HG03196 (cell line): ENCODE measurements around the gene NAA10.

ENCODE experiments used
- ATAC-seq: cut with Tn5 transposase; IDR thresholded peaks from one replicate; pipeline ENCODE4 v1.9.1; 2021; ENCODE audit not compliant: unreplicated experiment

NAA10 gene

DNA sequence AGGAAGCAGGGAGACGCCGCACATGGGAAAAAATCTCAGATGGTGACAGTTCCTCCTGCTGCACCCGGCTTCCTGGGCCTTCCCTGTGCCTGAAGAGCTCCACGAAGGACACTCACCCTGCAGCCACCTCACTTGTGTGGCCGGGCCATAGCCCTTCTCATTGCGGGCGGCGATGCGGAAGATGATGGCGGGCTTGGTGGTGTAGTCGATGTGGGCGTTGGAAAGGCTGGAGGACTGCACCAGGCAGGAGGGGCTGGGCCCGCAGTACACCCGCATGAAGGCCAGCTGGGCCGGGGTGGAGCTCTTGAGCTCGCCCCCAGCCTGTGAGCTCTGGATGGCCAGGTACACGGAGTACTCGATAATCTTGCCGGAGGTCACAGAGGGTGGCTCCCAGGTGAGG lies 15.3 kb upstream of the NAA10 start:
- no peak for ATAC-seq

DNA sequence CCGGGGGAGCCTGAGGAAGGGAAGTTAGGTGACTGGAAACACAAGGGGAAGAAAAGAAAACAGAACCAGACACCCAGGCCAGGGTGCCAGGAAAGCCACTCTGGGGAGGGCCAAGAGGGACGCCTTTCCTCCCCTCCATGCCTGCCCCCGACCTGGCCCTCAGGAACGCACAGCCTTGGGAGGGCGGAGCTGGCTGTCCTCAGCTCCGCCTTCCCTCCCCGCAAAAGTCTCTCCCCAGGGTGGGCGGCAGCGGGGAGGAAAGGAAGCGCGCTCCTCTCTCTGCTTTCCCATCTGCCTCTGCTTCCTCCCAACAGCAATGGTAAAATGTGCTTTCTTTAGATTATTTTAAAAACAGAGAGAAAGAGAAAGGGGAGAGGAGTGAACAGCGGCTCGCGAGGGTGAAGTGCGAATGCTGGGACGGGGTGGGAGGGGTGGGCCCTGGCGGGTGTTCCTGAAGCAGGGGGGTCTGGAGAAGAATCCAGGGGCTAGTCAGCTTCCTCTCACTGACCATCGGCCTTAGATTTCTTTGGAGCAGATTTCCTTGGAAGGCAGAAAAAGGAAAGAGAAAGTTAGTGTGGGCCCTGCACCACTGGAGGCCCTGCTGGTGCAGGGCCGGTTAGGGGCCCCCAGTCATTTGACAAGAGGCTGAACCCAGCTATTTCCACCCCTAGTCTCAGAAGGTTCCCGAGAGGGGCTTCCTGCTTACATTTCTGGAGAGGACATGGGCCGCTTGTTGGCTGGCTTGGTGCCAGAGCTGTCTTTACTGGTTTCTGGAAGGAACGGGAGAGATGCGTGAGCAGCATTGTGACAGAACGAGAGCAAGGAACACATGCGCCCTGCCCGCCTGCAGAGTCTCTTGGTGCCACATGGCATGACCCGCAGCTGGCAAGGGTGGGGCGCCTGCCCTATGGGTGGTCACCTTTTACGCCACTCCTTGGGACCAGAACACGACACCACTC lies 14.3 kb upstream of the NAA10 start:
- ATAC-seq = no peak

DNA sequence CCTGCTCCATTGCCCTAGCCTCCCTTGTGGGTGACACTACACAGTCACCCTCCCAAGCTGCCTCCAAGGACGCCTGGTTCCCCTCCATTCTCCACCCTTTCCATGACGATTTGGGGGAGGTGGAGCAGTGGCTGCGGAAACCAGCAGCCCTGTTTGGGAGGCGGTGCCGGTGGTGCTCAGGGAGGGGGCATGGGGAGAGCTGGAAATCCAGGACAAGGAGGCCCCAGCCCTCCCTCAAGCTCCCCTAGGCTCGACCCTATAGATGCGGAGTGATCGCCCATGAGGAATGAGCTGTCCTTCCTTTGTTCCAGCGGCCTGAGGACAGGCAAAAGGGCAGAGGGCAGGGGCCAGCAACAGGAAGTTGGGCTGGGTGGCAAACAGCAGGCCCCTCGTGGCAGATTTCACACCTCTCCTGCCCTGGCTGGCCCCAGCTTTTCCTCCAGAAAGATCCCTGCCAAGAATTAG lies 13.2 kb upstream of the NAA10 start:
- ATAC-seq = no peak

DNA sequence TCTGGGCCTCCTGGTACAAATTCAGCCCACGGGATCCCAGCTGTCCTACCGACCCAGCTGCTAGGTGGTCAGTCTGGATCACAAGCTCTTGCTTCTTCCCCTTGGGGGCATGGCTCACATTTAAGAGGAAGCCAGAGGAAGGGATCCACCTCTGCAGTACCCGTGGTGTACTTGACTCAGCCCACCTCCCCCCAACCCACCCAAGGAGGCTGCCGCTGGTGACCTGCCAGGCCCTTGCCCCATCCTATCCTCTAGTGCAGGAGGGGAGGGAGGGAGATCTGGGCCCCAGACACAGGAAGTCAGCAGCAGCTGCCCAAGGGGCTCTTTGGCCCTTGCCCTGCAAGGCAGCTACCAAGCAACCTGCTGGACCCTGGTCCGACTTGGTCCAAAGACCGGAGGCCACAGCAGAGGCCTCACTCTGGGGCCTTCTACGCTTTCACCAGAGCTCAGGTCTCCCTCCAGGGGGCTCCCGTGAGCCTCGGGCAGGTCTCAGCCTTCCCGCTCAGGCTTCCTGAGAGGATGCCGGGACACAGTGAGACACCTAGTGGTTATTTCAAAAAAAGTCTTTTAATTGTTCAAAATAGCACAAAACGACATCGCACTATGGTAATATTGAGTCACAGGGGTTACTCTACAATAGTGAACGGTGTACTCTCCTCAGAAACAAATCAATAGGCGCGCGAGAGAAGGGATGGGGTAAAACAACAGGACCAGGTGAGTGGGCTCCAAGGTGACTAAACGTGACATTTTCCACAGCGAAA lies 12.4 kb upstream of the NAA10 start:
- ATAC-seq = peak; percentile 70

DNA sequence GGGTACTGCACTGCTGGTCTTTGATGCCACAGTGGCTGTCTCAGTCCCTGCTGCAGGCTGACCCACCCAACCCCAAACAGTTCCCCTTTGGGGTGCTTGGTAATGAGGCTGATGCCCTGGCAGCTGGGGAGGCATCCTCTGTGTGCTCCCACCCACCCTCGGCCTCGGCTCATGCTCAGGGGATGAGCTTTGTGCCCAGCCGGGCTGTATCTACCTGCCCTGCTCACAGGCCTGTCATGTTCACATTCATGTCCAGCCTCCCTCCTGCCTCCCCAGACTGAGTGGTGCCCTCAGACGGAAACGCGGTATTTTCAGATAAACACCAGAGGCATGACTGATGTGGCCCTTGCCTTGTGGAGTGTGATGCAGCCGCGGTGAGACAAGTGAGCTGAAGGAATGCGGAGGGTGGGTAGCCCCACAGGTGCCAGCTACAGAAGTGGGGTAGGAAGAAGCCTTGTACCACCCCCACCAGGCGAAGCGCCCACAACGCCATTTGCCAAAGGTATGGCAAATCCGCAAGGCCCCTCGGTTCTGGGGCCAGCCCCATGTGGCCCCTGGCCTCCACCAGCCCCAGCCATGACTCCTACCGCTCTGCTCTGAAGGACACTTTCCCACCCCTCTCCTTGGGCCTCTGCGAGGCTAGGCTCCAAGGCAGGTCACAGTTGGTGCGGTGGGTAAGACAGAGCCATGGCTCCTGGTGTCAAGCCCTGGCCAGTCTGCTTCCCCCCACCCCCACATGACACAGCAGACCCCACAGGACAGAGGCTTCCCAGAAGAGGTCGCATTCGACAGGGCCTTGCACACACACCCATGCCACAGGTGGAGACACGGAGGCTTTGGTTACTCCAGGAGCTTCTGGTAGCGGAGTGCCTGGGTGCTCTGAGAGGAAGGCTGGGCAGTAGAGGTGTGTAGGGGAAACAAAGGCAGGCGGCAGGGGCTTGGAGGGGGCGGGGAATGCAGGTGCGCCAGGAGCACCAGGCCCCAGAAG lies 11.4 kb upstream of the NAA10 start:
- ATAC-seq = no peak

DNA sequence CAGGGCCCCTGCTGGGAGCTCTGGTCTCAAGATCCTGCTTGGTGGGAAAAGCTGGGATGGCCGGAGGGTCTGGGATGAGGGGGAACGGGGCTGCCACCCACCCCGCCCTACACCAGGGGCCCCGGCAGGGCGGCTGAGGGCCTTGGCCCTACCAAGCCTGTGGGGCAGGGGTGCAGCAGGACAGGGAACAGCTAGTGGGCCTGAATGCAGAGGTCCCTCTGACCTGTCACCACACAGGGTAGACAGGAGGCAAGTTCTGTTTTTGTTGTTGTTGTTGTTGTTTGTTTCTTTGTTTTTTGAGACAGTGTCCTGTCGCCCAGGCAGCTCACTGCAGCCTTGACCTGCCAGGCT lies 9.9 kb upstream of the NAA10 start:
- no peak for ATAC-seq

DNA sequence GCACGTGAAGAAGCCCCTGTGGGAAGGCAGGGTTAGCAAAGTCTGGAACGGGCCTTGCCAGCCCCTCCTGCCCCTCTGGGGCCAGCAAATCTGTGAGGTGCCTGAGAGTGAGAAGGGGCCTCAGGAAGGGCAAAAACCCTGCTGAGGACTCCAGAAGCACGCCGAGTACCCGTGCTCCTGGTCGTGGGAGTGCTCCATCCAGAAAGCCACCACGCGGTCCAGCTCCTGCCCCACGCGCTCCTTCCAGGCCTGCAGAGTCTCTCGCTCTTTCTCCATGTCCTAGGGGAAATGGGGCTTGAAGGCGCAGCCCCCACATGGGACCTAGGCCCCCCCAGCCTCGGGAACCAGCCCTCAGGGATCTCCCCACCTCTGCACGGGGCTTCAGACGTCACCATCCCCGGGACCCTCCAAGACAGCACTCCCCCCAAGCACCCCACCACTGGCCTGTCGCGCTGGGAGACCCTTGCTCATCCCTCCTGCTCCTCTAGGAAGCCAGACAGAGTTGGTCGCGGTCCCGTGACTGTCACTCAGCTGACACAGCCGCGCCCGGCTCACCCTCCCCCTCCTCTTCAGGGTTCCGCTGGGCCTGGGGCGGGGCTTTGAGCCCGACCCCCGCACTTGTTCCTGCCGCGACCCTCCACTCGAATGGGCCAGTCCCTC lies 9.4 kb upstream of the NAA10 start, which contains the start of gene RENBP:
Gene RENBP (minus strand): TSS at position 504 of the 660 bp plus-strand sequence. CDS start 33 bp downstream, at position 471.
- ATAC-seq = no peak

DNA sequence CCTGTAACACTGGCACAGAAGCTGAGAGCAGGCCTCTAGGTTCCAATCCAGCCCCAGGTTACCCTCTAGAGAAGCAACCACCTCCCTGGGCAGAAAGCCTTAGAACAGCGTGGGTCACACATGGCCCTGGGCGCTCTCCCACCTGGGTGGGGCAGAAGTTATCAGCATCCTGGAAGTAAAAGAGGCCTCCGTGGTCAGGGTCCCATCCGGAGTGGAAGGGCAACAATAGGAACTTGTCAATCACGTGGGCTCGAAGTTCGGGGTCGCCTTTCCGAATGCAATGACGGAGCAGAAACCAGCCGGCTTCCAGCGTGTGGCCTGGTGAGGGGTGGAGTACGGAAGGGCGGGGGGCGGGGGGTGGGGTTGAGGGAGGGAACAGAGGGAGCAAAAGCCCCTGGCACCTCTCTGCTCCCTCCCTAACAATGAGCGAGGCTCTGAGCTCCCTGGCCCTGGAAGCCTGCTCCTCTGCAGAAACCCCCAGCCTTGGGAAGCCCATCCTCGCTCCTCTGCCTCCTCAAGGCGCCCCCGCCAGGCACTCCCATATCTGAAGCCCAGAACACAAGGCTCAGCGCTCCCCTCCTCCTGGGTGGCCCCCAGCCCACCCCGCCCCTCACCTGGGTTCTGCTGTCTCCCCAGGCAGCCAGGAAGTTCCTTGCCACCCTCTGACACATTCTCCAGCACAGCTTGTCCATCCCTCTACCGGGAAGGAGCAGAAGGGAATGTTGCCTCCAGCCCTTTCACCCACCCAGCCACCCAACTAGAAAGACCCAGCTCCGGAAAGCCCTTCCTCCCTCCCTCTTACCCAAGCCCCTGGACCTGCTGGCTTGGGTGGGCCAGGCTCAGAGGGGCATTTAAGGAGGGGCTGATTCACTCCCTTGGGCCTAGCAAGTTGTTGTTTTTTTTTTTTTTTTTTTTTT lies 6.8 kb upstream of the NAA10 start:
- ATAC-seq = no peak

DNA sequence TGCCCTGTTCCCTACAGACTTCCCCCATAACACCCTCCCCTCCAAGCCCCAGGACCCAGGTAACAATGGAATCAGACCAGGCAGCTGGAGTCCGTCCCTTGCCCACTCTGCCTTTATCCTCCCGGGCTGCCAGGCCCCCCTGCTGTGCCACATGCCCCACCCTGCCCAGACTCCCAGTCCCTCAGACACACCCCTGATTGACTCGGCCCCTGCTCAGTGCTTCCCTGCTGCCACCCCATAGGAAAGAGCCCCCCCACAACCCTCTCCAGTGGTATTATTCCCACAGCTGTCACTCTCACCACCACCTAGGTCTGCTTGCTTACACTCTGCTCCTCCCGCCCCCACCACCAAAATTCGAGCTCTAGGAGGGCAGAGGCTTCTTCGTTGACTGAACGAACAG lies 4.7 kb upstream of the NAA10 start:
- ATAC-seq = no peak

DNA sequence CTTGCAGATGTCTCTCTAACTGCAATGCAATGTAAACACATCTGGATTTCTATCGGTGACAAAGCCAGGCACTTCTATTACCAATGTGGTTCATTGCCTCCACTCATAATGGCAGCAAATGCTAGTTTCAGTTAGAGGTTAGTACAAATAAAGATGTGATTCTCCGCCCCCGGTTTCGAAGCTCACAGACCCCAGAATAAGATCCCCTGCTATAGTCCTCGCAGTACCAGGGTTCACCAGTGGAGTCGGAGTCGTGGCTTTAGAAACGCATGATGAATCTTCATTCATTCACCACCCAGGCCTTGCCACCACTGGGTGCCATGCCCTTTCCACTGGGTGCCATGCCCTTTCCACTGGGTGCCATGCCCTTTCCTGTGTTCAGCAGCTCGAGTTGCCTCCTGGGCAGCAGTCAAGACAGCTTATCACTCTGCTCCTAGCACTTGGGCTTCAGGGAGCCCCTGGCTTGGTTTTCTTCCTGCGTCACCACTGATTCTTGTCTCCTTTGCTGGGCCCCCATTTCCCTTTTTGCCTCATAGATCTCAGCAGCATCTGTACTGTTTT lies 3.5 kb upstream of the NAA10 start:
- ATAC-seq = no peak

DNA sequence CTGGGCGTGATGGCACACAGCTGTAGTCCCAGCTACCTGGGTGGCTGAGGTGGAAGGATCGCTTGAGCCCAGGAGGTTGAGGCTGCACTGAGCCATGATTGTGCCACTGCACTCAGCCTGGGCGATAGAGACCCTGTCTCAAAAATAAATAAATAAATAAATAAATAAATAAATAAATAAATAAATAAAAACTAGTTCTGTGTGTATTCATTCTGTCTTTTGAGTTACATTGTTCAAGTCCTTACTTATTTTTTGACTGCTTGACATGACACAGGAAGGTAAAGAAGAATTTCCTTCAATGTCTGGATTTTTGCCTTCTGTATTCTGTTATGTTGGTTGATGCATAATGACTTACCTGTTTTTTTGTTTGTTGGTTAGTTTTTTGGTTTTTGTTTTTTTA lies 2.2 kb upstream of the NAA10 start:
- no peak for ATAC-seq

DNA sequence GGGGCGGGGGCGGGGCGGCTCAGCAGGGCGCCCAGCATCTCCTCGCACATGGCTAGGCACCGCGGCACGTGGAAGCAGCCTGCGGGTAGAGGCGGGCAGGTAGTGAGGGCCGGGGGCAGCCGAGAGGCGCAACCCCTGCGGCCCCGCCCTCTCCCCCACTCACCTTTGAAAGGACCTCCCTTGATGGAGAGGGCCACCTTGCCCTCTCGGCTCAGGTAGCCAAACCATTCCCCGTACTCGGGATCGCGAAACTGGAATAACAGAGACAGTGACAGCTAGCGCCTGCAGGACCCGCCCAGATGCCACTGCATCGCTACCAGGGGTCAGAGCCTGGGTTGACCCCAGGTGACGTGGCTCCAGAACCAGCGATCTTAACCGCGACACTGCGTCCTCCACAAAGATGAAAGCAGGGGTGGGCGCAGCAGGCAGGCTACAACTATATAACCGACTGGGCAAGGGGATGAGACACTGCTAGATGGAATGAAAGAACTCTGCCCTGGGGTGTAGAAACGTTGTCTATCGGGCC lies 552 bp upstream of the NAA10 start:
- ATAC-seq = no peak

DNA sequence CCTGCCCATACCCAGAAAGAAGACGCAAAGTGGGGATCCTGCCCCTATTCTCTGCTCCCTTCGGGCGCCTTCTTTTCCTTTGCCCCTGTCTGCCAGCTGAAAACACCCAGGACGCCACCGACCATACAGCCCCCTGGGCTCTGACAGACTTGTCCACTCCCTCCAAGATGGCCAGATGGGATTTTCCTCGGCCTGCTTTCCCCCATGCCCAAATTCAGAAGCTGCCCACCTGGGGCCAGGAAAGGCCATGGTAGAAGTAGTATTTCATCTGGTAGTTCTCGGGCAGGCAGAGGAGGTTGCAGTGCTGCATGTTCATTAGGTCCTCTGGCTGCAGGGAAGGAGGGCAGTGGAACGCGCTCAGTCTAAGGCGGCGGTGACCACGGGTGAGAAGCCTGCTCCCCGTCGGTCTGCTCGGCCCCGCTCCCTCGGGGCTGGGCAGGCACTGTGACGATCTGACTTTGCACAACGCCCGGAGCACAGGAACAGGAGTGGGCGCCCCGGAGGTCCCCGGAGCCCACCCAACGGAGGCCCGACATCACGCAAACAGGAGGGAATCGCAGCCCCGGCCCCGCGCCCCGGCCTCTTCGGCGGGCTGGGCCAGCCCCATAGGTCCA lies 582 bp downstream of the NAA10 start:
- peak; percentile 17 for ATAC-seq

DNA sequence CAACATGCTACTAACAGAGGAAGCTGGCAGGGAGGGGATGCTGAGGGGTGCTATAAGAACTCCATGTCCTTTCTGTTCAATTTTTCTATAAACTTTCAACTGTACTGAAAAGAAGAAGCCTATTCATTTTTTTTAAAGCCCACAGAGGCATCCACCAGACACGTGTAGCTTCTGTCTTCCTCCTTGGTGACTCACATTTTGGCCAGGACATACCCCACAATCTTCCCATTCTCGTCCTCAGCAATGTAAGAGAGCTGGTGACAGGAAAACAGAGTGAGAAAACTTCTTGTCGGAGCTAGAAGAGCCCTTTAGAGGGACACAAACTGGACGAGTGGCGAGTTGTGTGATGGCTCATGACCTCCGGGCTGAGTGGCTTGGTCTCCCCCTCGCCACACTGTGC lies 1.1 kb downstream of the NAA10 start:
- no peak for ATAC-seq

DNA sequence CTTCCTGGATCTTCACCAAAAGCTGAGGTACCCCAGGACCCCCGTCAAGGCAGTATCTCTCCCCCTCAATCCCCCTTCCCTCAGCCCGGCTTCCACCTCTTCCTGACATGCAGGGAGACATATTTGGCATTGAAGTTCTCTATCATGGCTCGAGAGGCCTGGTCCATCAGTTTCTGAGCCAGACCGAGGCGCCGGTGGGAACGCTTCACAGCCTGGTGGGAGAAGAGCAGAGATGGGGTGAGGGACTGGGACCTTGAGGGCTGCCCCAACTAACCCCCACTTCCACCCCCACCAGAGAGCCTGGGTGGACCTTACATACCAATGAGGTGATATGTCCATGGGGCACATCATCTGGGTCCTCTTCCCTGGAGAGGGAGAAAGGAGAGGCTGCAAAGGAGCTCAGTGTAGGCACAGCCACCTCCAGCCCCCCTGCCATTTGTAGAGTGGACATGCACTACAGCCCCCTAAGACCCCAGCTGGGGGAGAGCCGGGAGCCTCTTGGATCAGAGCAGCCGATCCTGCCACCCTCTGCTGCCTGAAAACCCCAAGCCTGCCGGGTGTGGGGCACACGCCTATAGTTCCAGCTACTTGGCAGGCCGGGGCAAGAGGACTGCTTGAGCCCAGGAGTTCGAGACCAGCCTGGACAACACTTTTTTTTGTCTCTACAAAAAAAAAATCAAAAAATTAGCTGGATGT lies 2.5 kb downstream of the NAA10 start:
- no peak for ATAC-seq

DNA sequence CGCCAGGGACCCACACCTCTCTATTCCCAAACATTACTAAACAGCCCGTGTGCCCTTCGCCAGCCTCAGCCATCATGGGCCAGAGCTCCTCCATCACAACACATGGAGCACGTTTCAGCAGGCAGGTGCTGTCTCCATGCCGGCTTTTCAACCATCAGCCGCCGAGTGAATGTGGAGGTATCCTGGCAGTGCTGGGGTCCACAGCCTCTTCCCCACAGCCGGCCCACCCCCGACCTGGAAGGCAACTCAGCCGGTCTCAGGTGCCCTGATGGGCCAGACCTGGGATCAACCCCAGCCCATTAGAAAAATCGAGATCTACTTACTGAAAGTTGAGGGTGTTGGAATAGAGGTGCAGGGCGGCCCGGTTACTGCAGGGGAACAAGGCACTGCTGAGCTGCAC lies 3.1 kb downstream of the NAA10 start:
- no peak for ATAC-seq

DNA sequence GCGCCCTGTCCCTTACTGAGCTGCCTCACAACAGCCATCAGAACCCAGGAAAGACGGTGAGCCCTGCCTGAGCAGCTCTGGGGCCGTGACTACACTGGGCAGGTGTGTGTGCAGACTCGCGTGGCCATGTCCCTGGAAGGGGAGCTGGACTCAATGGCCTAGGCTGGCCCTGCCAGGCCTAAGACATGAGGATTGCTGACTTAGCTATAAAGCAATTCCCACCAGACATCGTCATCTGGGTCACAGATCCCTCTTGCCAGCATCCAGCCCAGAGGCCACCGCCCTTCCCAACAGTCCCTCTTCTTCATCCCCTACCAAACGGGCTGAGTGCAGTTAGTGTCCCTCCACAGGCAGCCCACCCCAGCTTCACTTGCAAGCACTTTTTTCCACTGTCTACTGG lies 3.7 kb downstream of the NAA10 start:
- no peak for ATAC-seq
